ENCODE data around the gene ZNF808.

GRCh38 chr19:52533901-52534300 is 6.4 kb downstream of the ZNF808 start:
- TF ChIP-seq CTCF (IDR thresholded peaks at IDR 0.05; ENCODE audit: low read depth, low read length, poor library complexity, severe bottlenecking) (no peak), EZH2phosphoT487 (IDR thresholded peaks at IDR 0.05; ENCODE audit: borderline replicate concordance, low read length) (no peak)

All from DOHH2 (cell line).